ENCODE results near the gene HOXC6. TPM values are rescaled to one million over a fixed set of nuclear protein-coding genes. Genes with fewer than 3 reads are reported as not detected.
"Not testable (repeated sequence)": the region's sequence is repeated elsewhere in the genome, so short reads cannot be mapped to it uniquely, and the experiment has no call there.

Gene HOXC6
- polyA plus RNA-seq, 4 donors: 28.5 to 36.8 (median 32.1) TPM

DNA sequence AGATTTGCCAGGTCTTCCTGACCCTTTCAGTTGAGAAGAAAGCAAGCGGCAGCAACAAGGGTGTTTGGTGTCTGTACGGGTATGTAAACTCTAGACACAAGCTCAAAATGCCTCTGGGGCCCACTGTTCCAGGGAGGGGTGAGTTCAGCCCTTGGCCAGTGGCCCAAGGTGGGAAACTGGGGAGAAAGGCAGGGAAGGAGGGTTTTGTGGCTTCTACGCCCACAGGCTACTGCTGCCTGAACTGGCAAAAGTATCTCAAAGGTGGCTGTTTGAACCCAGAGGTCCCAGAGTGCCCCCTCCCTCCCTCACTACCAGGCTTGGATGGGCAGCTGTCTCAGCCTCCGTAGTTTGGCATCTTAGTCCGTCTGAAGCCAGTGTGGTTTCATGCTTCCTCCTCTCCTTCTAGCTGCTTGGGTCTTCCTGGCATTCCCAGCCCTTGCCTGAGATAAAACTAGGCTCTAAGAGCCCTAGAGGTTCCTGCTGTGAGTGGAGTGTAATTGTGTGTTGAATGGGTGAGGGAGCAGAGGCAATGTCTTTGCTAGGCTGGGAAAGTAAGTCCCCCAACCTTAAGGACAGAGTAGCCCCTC is 10.1 kb downstream of the HOXC6 start:
- DNase-seq (ENCODE audit: low read depth in 4 of 4, low spot score in 3 of 4): no peak

DNA sequence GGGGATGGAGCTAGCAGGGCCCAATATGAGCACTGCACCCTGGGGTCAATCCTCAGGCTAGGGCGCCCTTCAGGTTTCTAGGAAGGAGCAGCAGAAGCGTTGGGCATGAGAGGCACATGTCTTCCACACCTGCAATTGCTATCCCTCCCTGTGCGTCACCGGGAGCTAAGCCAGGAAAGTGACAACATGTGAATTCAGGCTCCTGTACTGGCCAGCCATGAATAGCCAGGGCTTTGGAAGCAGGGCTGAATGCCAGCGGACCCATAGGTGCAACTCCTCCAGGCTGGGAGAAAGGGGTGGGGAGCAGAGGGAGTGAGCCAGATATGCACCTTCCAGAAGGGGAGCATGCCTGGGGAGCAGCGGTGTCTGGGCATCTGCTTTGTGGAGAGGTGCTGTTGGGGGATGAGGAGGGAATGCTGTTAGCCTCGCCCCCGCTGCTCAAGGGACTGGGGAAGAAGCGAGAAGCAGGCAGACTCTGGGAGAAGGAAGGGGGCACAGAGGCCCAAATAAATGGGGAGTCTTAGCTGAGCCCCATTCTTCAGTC is 10.7 kb downstream of the HOXC6 start:
- no peak for DNase-seq (ENCODE audit: low read depth in 4 of 4, low spot score in 3 of 4)

DNA sequence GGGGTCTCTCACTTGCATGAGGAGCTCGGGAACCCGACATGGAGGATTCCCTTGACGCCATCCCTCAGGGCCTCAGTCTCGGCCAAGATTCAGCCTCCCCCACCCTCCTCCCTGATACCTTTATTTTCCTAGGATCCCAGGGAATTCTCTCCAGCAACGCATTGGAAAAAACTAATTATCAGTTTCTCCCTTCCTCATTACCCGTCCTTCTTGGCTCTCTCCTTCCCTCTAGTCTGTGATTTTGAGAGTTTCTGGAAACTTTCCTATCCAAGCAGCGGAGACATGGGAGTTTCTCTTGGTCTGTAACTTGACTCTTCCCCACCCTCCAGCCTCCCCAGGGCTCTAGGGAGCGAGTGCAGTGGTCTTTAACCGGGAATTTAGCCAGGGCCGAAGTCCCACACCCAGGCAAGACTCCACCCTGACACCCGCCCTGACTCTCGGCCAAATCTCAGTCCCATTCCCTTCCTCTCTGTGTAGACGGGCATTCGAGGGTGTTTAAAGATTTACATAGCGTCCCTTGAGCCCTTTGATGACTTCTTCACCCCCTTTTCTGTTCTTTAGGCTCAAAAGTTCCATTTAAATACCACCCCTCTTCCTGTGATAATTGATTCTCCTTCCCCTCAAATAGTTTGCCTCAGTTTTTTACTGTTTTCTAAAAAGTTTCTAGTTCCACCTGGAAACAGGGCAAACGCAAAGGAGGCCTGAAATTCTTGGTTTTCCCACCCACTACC is 11.3 kb downstream of the HOXC6 start:
- DNase-seq (ENCODE audit: low read depth in 4 of 4, low spot score in 3 of 4): no peak

DNA sequence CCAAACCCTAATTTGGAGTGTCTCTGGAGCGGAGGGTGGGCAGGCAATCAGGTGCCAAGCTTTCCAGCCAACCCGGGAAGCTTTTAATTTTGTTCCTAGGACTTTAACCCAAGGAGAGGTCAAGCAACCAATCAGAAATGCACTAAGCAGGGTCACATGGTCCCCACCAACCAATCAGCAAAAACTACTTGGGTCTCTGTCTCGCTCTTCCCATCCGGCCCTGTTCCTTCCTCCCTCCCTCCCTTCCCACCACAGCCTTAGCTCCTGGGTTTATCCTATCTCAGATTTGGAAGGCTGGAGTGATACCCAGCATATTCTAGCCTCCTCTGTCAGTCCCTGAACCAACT is 11.9 kb downstream of the HOXC6 start:
- no peak for DNase-seq (ENCODE audit: low read depth in 4 of 4, low spot score in 3 of 4)

DNA sequence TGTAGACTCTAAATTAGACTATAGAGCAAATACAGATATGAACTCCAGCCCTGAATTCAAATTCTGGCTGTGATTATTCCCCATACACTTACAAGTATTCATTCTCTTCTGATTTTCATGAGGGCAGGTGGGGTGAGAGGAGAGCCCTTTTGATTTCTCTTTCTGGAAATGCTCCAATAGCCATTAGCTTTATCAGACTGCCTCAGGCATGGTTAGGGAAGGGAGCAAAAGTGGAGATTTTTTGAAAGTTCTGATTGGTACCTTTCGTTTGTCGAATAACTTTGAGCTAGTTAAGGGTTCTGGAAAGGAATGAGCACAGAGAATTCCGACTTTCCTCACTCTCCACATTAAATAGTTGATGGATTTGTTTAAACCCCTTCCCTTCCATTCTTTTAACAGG is 12.4 kb downstream of the HOXC6 start:
- DNase-seq (ENCODE audit: low read depth in 4 of 4, low spot score in 3 of 4): no peak

DNA sequence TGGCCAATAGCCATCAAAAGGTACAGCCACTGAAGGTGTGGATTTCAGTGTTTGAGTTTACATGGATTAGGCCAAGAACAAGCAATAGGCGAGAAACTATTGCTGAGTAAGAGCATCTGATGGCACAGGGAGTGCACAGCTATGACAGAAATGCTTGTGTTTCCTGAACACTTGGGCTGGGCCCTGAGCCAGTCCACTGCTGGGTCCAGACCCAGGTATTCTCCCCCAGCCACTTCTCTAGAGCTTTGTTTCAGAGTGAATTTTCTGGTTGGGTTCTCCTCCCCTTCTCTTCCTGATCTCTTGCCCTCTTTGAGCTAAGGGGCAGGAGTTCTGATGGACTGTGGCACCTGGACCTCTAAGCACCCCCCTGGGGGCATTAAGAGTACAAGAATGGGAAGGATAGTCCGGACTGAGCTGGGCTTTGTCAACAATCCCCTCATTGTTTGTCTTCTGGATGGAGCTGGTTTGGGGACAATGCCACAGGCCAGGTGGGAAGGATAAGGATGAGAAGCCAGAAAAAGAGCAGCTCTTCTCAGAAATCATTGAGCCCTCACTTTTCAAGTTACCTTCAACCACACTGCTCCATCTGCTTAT is 13.0 kb downstream of the HOXC6 start:
- no peak for DNase-seq (ENCODE audit: low read depth in 4 of 4, low spot score in 3 of 4)

DNA sequence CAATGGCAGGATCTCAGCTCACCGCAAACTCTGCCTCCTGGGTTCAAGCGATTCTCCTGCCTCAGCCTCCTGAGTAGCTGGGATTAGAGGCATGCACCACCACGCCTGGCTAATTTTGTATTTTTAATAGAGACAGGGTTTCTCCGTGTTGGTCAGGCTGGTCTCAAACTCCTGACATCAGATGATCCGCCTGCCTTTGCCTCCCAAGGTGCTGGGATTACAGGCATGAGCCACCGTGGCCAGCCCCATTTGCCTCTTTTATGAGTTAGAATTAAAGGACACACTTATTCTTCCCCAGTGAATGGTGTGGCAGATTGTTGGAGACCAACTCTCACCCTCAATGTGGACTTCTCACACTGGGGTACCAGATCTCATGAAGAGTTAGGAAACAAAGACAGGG is 13.8 kb downstream of the HOXC6 start:
- not testable (repeated sequence) for DNase-seq (ENCODE audit: low read depth in 4 of 4, low spot score in 3 of 4)

DNA sequence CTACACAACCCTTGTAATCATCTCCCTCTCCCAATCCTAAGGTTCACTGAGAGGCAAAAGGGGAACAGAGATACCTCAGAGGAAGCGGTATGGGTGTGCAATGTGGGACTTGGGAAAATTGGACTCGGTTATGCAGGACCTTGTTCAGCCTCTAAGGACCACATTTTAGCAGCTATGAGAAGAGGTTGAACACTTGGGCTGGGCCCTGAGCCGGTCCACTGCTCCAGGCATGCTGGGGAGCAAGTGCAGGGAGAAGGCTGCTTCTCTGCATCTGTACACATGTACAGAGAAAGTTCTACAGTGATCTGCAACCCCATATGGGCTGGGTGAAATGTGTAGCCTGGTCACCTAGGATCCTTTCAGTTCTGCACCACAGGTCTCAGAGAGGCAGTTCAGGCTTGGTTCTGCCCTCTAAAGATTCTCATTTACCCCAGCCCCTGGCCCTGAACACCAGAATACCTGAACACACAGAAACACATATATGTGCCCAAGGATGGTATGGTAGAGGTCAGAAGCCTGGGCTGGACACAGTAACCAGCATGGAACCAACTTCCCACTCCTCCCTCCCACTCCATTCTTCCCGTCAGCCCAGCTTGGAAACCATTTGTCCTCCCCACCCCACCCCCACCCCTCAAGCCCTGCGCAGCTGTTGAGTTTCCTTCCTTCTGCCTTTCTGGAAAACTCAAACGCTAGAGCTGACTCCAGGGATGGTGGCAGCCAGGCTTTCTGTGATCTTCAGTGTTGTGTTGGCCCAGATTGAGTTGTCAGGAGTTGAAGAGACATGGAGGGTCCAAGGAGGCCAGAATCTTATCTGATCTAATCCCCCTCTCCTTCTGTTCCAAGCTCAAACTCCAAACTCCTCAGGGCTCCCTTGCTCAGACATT is 15.0 kb downstream of the HOXC6 start:
- DNase-seq (ENCODE audit: low read depth in 4 of 4, low spot score in 3 of 4): no peak

DNA sequence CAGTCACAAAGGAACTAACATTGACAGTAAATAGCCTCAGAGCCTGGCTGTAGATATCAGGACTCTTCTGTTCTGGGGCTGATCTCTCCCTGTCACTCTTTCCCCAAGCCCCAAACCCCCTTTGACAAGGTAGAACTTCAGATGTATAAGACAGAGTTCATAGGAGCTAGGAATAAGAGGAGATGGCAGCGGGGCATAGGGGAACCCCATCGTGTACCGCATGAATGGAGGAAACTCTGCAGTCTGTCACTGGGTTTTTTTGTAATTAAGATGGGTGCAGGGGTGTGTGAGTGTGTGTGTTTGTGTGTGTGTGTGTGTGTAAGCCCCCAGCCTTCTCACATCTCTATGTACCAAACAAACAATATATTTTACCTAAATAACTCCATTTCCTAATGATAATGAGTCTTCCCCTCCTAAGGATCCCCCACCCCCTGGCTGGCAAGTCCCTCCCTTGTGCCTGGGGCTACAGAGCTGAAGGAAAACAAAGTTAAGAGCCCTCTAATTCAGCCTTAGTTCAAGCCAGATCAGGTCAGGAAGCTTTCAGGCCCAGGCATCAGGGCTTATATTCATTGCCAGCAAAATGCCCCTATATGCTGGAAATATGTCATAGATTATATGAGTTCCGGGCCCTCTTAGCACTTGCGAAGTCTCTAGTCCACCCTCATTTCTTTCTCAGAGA is 16.3 kb downstream of the HOXC6 start:
- DNase-seq (ENCODE audit: low read depth in 4 of 4, low spot score in 3 of 4): no peak

DNA sequence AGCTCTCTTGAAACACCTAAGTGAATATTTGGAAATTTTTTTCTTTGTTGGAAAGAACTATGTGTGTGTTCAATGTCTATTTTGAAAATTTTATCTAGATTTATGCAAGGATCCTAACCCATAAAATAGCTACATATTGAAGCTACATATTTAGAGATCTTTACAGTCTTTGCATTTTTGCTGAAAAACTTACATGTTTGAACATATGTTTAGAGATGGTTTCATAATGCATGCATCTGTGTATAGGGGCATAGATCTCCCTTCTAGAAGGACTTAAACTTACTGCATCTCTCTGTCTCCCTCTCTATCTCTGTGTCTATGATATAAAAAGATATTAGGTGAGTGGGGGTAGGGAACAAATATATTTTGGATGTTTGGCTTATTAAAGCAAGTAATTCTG is 17.2 kb downstream of the HOXC6 start:
- DNase-seq (ENCODE audit: low read depth in 4 of 4, low spot score in 3 of 4): no peak

DNA sequence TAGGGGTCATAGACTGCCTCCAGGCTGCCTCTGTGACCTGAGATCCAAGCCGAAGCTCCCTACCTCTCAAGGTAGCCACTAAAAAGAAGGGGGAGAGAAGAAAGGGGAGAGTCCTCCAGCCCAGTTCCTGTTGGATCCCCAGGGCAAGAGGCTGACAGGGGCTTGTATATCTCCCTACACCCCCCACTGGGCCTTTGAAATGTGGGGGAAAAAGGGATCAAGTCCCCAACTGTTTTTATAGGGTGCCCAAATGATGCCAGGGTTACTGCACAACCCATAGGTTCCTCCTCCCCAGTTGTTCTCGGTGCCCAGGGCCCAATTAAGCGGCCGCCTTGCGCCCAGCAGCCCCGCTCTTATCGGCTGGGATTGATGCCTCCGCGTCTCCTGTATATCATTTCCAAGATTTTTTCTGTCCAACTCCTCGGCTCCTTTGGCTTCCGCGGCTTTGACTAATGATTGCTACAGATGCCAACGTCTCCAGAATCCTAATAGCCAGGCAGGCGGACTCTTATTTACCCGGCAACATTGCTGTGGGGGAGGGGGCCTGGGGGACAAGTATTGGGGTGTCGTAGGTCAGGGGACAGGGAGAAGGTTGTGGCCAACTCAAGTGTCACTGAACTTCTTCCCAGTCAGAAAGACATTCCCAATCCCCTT is 17.8 kb downstream of the HOXC6 start:
- DNase-seq (ENCODE audit: low read depth in 4 of 4, low spot score in 3 of 4): no peak

DNA sequence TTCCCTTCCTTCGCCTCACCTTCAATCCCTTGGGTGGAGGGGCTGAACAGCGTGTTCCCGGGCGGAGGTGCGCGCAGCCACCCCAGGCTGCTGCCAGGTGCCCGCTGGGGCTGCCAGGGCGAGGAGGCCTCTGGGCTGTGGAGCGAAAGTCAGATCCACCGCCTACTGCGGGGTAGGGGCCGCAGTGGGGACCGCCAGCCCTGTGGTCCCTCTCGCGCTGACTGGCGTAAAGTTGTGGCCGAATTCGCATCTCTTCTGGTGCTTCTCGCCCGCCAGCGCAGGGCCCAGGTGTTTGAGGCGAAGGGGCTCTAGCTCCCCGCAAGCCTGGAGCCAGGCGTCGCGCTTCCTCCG is 18.5 kb downstream of the HOXC6 start:
- DNase-seq (ENCODE audit: low read depth in 4 of 4, low spot score in 3 of 4): no peak

DNA sequence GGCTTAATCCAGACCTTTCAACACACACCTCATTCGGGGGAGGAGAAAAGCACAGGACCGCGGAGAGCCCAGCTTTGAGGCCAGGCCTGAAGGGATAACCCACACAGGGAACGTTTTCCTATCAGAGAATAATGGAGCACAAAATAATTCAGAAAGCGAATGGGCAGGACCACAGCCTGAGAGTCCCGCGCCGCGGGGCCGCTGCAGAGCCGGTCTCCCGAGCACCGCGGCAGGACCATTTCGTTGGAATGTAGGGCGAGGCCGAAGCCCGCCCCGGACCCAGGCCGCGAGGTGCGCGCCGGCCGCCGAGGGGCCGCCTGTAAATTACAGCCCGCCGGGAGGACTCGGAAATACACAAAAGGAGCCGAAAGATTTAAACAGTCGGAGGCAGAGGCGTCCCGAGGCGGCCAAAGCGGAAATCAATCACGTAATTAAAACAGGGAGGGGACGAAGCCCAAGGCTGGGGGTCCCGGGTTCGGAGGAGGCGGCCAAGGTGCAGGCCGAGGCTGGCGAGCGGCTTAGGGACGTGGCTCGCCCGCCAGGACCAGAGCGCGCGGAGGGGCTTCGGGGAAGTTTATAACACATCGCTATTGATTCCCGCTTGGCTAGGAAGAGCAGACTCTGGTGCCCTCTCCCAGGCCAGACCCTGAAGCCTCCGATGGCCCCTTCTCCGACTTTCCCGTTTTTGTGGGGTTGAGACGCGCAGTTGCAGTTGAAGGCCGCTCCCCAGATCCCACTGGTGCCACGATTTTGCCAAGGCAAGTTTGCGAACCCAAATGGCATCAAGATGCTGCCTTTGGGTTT is 19.1 kb downstream of the HOXC6 start:
- no peak for DNase-seq (ENCODE audit: low read depth in 4 of 4, low spot score in 3 of 4)

DNA sequence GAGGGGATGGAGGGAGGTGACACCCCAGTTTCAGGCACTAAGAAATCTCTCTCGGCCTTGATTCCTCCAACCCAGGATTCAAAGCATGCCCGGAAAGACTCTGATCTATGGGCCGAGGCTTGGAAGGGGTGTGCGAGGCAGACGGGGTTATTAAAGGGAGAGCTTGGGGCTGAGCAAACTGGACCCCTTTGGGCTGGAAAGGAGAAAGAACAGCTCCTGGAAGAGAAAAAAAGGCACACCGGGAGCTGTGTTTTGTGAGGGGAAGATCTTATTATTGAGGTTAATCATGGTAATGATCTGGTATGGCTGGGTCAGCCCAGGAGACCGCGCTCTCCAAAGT is 19.7 kb downstream of the HOXC6 start:
- DNase-seq (ENCODE audit: low read depth in 4 of 4, low spot score in 3 of 4): no peak

DNA sequence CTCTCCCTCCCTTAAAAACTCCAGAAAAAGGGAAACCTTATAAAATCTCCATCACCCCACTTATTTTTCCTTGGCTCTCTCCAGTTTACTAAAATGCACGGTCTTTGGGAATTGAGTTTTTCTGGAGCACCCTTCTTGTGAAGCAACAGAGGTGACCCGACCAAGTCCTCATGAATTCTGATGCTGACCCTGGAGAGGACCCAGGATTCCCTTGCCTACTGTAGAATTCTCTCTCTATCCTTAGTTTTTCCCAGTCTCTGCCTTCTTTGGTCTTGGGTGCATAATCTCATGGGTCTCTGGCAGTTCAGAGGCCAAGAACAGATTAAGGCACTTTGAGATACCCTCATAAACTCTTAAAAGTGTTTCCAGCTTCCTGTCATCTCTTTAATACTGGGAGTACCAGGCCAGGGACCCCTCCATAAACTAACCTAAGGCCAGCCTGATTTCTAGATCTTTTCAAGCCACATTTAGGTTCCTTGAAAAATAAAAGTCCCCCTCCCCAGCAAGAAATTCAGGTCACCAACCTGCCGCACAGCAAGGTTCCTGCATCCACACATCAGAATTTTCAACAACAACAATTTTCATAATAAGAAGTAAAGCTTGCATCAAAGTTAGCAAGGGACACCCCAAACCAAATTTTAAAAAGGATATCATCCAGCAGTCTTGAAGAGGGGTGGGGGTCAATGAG is 20.3 kb downstream of the HOXC6 start:
- no peak for DNase-seq (ENCODE audit: low read depth in 4 of 4, low spot score in 3 of 4)

DNA sequence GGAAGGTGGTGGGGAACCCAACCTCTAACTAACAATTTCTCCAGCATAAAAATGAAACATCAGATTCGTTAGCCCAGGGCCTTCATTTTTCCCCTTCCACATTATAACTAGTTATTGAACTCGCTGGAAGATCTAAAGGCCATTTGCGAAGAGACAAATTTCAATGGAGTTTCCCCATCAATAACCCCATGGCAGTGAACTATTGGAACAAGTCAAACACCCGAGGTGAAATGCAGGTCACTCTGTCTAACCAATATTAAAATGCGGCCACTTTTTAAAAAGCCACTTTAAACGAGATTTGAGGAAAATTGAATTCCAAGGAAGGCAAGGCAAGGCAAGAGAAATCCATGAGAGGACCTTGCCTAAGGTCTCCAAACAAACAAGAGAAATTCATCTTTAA is 20.9 kb downstream of the HOXC6 start:
- DNase-seq (ENCODE audit: low read depth in 4 of 4, low spot score in 3 of 4): no peak

DNA sequence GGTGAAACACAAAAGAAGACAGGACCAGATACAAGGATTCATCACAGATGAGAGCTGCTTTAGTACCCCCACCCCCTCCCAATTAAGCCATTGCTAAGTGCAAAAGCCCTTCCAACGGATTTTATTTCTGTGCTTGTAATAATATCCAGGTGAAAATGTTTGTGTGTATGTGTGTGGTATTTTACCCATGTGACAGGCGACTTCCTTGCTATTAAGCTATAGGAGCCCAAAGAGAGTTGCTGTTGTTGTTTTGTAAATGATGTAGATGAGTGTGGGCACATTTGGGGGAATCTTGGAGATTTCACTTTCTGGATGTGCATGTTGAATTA is 22.2 kb downstream of the HOXC6 start:
- DNase-seq (ENCODE audit: low read depth in 4 of 4, low spot score in 3 of 4): no peak

DNA sequence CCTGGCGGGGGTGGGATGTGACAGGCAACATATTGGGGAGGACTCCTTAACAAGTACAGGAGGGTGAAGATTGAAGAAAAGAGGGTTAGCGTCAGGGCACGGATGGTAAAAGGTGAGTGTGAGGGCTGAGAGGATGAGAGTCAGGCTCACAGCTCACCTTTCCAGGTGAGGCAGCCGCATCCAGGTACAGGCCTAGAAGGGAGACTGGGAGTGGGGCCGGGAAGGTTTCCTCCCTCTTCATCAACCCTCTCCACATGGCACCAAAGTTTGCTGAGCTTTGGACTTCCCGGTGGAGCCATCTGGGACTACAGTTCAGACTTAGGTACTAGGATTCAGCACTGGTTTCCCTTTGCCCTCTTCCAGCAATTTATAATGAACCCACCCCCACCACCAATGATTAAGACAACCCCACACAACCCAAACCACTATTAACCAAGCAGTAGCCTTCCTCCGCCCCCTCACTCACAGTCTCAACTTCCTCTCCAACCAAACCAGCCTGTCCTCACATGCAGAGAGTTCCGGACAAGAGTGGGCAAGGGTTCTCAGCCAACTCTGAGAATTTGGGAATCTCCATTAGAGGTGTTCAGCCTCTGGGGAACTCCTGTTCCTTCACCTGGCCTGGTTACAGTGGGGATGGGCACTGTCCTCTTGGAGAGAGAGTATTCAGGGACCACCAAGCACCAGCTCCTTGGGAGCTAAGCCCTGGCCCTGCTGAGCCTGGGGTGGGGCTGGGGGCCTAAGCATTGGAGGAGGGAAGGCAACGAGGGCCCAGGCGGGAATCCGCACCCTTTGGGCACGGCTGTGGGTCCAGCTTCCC is 23.0 kb downstream of the HOXC6 start:
- no peak for DNase-seq (ENCODE audit: low read depth in 4 of 4, low spot score in 3 of 4)
